HG02970 (cell line): Measurements from ENCODE around the gene RCN2.

Source experiments
- ATAC-seq: cut with Tn5 transposase; IDR thresholded peaks from one replicate; pipeline ENCODE4 v1.9.1; 2021; ENCODE audit warnings: mild to moderate bottlenecking, moderate library complexity, moderate number of reproducible peaks; ENCODE audit not compliant: unreplicated experiment, low FRiP score

RCN2 gene

GRCh38 chr15:76972389-76973361 is 41.1 kb downstream of the RCN2 start:
- ATAC-seq: no peak

DNA sequence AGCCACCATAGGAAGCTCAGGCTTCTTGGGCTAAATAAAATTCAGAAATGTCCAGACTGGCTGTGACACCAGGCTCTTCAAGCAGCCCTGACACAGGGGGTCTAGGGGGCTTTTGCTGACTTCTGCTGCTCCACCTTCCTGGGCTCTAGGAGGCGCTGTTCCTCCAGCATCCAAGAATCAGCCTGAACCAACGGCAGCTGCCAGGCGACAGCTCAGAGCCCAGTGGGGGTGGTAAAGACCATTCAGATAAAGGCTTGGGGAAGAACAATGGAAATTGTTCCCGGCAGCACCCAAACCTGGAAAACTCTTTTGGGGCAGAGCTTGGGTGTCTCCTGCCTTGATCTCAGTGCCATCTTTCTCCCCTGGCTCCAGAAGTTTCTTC is 41.8 kb downstream of the RCN2 start:
- ATAC-seq: no peak

- no peak for ATAC-seq
Observed at GRCh38 chr15:76973906-76974305, 42.4 kb downstream of the RCN2 start.

- no peak for ATAC-seq
Observed at GRCh38 chr15:76974456-76975036, 43.0 kb downstream of the RCN2 start.

- no peak for ATAC-seq
Observed at GRCh38 chr15:76976141-76976540, 44.6 kb downstream of the RCN2 start.

GRCh38 chr15:76976572-76977270 is 45.2 kb downstream of the RCN2 start:
- ATAC-seq: no peak

DNA sequence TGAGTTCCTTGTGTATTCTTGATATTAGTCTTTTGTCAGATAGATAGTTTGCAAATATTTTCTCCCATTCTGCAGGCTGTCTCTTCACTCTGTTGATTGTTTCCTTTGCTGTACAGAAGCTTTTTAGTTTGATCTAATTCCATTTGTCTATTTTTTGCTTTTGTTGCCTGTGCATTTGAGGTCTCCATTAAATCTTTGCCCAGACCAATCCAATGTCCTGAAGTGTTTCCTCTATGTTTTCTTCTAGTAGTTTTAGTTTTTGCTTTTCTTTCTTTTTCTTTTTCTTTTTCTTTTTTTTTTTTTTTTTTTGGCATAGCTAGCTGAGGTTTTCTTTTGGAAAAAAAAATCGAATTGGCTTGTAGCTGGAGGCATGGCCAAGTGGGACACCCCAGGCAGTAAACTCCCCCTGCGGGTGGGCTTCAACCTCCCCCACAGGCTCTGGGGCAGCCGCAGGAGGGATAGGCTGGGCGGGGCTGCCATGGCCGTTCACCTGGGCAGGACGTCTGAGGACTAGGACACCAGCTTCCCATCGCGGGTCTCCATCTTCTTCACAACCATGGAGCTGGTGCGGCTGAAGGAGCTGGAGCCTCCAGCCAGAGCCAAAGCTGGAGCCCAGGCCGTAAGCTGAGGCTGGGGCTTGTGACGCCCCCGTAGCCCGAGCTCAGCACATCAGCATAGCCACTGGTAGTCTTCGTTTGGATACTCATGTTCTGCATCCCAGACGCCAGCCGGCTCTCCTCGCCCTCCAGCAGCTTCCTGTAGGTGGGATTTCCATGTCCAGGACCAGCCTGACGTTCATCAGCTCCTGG is 47.2 kb downstream of the RCN2 start:
- ATAC-seq: no peak

DNA sequence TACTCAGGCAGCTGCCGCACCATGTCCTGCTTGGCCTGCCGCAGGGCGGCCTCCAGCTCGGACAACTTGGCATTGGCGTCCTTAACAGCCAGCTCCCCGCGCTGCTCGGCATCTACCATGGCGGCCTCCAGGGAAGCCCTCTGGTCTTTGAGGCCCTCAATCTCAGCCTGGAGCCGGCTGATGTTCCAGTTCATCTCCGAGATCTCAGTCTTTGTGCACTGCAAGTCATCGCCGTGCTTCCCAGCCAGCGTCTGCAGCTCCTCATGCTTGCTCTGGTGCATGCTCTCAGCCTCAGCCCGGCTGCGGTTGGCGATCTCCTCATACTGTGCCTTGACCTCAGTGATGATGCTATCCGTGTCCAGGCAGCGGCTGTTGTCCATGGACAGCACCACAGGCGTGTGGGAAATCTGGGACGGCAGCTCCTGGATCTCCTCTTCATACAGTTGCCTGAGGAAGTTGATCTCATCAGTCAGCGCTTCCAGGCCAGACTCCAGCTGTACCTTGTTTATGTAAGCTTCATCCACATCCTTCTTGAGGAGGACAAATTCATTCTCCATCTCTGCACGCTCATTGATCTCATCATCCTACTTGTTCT is 47.9 kb downstream of the RCN2 start:
- ATAC-seq: no peak

DNA sequence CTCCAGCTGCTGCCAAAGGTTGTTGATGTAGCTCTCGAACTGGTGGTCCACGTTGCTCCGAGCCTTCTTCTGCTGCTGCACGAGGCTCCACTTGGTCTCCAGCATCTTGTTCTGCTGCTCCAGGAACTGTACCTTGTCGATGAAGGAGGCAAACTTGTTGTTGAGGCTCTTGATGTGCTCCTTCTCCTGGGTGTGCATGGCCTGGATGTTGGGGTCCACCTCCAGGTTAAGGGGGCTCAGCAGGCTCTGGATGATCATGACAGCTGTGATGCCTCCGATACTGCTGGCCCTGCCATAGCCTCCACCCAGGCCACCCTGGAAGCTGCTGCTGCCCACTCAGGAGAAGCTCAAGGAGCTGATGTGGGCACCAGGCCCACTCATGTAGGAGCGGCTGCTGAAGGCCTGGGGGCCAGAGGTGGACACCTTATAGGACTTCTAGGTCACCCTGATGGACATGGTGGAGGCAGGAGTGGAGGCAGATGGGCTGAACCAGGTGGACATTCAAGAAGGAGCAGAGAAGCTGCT is 48.5 kb downstream of the RCN2 start:
- no peak for ATAC-seq

- no peak for ATAC-seq
Observed at GRCh38 chr15:76982356-76982755, 50.8 kb downstream of the RCN2 start.

DNA sequence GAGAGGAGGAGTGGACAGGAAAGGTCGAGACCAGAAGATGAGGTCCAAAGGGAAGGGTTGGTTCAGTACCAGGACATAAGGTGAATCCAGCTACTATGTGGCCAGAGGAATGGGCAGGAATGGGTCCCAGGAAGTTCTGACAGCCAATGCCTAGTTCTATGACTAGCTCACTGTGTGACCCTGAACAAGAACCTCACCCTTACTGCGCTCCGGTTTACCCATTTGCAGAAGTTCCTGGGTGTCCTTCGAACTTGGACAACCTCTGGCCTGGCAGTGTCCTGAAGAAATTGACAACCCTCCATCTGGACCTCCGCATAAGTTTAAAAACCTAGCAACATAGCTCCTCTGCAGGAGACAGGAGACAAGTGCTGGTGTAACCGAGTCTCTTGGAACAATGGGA is 51.2 kb downstream of the RCN2 start:
- no peak for ATAC-seq

DNA sequence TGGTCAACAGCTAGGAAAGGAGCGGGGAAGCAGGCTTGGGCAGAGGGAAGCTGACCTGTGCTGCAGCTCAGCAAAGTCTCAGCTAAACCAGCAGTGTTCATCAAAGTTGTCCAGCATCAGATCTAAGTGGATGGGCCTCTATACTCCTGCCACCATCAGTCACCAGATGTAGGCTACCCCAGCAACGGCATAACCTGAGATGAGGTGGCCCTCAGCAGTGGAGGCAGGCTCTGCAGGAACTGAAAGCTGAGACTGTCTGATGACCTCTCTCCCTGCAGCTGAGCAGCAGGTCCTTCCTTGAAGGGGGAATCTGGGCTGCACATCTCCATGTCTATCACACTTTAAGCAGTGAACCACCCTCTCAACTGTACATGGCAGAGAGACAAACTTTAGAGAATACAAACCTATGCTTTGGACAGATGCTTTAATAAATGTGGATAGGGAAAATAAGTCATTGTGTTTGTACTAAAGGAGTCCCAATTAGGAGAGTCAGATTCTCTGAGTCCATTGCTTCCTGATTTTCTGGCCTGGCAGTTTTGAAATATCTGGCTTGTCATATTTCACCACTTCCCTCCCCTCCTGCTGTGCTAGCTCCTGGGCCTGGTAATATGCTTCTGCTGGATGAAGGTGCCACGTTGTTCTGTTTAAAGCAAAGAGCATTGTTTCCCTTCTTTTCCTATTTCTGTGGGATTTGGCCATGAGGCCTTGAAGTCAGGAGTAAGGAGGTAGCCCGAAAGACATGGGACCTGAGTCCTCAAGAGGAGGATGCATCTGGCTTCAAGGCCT is 52.2 kb downstream of the RCN2 start:
- ATAC-seq: no peak

GRCh38 chr15:76986743-76987142 is 55.2 kb downstream of the RCN2 start:
- no peak for ATAC-seq

GRCh38 chr15:76987276-76987675 is 55.7 kb downstream of the RCN2 start:
- no peak for ATAC-seq

DNA sequence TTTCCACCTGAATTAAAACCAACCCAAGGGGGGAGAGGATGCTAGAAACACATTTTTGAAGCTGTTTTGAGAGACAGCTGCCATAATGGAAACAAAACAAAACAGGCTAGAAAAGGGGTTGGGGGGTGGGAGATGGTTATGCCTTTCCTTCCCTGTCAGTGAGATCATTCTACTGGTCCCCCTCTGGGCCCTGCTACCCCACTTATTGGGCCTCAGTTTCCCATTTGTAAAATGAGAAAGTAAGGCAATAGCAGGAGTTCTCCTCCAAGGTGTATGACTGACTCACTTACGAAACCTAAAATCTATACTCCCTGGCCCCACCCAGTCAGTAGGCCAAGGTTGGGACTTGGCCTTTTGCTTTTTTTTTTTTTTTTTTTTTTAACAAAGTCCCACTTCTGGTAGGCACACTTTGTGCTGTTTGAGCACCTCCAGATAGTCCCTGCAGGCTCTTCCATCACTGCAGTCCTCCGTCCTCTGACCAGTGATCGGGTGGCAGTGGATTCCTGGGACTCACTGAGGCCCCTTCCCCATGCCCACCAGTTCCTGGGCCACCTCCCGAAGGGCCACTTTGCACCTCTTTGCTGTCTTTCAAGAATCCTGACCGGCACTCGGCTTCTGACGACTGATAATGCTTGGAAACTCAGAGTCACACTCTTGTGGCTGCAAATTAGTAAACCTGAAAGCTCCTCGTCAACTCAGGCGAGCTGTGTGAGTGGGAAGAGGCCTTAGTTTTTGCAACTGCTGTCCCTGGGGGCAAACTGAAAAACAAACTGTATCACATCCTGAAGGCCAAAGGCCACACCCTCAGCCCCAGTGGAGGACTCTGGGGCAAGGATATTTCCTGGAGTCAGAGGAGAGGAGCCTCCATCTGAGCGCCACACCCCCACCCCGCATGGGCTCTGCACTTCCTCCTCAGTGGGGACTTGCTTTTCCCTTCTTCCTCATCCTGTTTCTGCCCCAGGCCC is 56.6 kb downstream of the RCN2 start:
- ATAC-seq: peak; percentile 59

GRCh38 chr15:76988867-76989780 is 57.6 kb downstream of the RCN2 start:
- ATAC-seq: no peak

GRCh38 chr15:76991048-76991447 is 59.5 kb downstream of the RCN2 start:
- ATAC-seq: no peak
